ENCODE measurements around the gene RBCK1.
A peak's percentile ranks its signal among the peaks of the same experiment; 100 is the strongest.
"Not testable (repeated sequence)": the region's sequence is repeated elsewhere in the genome, so short reads cannot be mapped to it uniquely, and the experiment has no call there.

Gene RBCK1

DNA sequence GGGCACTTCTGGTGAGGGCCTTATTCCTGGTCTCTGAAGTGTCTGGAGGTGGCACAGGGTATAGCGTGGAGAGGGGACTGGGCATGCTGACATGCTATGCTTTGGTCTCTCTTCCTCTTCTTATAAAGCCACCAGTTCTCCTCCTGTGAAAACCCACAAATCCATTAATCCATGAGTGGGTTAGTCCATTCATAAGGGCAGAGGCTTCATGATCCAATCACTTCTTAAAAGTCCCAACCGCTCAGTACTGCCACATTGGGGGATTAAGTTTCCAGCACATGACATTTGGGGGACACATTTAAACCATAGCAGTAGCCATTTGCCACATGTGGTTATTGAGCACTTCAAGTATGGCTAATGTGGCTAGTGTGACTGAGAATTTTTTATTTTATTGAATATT is 31.3 kb upstream of the RBCK1 start:
- no peak for DNase-seq

DNA sequence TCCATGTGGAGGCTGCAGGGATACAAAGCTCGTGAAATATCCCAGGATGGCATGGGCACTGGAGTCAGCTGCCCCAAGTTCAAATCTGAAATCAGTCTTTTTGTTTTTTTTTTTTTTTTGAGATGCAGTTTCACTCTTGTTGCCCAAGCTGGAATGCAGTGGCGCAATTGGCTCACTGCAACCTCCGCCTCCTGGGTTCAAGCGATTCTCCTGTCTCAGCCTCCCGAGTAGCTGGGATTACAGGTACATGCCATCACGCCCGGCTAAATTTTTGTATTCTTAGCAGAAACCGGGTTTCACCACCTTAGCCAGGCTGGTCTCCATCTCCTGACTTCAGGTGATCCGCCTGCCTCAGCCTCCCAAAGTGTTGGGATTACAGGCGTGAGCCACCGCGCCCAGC is 30.5 kb upstream of the RBCK1 start:
- not testable (repeated sequence) for DNase-seq

DNA sequence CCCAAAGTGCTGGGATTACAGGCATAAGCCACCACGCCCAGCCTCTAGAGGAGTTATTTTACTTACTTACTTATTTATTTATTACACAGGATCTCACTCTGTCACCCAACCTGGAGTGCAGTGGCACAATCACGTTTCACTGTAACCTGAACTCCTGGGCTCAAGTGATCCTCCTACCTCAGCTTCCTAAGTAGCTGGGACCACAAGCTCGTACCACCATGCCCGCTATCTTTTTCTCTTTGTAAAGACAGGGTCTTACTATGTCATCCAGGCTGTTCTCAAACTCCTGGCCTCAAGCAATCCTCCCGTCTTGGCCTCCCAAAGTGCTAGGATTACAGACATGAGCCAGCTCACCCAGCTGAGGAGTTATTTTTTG is 29.1 kb upstream of the RBCK1 start:
- DNase-seq, result no peak

DNA sequence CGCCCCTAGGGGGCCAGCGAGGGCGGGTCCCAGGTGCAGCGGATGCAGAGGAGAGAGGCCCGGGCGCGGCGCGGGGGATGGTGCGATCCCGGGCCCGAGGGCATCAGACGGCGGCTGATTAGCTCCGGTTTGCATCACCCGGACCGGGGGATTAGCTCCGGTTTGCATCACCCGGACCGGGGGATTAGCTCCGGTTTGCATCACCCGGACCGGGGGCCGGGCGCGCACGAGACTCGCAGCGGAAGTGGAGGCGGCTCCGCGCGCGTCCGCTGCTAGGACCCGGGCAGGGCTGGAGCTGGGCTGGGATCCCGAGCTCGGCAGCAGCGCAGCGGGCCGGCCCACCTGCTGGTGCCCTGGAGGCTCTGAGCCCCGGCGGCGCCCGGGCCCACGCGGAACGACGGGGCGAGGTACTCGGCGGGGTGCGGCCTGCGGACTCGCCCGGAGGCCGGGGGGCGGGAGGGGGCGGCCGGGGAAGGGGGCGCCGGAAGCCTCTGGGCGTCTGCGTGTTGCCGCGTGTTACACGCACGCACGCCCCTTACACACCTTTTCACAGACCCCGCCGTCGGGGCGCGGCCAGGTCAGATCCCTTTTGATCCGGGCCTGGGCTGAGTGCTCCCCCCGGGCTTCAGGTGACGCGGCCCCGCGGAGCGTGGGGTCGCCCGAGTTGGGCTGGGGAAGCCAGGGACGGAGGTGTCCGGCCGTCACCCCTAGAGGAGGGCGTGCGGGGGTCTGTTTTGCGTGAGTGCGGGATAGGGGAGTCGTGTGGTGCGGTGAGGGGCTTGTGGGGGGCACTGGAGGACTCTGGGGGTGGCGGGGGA is 27.1 kb upstream of the RBCK1 start:
- DNase-seq, result no peak

DNA sequence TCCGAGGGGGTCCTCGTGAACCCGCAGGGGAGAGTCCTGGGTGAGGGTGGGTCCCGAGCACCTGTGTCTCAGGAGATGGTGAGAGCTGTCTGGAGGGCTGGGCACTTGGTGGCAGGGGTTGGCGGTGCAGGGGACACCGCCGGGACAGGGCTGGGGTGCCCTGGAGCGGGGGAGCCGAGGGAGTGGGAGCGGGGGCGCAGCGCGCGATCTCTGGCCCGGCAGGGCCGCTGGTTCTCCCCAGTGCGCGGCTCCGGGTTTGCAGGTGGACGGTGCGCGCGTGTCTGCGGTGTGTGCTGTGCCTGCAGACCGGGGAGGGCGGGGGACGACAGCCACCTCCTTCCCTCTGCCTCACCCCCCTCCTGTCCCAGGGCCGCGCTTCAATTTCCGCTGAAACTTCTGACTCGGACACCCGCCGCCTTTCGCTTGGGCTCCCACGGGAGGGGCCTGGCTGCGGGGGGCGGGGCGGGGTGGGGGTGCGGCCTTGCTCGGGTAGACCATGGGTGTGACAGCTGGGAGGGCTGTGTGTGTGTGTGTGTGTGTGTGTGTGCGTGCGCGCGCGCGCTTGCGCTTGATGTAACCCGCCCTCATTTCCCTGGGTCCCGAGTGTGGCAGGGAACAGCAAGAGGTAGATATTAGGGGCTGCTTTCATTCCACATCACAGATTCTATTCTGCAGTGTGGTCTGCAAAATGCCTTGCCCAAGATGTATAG is 26.4 kb upstream of the RBCK1 start:
- peak; percentile 27 for DNase-seq

DNA sequence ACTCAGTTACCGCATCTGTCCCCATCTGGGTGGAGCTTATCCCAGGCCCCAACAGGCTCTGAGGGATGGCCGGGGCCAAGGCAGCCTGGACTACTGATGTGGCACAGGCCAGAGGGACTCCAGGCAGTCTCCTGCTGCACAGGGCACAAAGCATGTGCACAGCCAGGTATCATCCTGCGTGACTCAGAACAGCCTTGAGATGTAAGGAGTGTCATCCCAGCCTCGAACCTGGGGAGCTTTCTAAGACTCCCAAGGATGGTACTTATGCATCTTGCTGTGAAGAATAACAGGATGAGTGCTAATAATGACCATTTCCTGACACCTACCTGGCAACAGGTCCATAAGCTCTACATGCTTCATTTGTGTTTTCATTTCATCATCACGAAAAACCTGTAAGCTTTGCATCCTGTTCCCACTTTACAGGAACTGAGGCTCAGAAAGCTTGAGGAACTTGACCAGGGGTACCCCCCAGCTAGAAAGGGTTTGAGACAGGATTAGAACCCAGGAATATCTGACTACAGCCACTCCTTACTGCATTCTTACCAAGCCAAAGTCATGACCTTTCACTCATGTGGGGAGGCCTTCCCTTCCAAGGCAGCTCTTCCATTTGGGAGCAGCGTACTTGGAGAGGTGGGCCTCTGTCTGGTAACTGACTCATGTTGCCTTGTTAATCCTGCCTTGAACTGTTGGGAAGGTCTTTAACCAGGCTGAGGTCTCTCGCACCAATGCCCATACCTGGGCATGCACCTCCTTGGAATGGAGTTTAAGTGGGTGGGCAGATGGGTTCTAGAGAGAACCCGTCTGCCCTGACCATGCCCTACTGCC is 25.6 kb upstream of the RBCK1 start:
- no peak for DNase-seq

DNA sequence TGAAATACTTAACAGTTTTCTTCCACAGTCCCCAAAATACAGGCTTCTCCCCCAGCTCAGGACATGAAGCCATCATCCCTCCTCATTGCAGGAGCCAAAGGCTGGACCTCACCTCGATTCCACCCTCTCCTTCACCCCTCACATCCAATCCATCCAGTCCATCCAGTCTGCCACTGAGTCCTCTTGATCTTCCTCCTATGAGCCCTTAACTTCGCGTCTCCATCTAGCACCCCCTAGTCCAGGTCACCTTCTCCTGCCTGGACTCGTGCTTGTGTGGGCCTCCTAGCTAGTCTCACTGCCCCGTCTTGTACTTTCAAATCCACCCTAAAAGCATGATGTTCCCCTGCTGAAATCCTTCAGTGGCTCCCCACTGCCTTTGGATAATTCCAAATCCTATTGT is 24.2 kb upstream of the RBCK1 start:
- DNase-seq, result no peak

DNA sequence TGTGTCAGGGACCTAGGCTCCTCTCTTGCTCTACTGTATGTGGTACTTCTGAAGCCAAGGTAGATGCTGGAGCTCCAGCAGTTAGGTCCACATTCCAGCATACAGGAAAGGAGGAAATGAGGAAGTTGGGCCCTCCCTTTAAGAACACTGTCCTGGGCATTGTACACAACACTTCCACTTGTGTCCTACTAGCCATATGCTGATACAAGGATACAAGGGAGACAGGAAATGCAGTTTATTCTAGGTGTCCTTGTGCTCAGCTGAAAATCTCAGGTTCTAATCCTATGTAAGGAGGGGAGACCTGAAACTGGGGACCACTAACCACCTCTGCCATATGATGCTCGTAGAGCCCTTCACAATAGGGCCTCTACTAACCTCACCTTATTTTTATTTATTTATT is 23.4 kb upstream of the RBCK1 start:
- DNase-seq, result no peak

DNA sequence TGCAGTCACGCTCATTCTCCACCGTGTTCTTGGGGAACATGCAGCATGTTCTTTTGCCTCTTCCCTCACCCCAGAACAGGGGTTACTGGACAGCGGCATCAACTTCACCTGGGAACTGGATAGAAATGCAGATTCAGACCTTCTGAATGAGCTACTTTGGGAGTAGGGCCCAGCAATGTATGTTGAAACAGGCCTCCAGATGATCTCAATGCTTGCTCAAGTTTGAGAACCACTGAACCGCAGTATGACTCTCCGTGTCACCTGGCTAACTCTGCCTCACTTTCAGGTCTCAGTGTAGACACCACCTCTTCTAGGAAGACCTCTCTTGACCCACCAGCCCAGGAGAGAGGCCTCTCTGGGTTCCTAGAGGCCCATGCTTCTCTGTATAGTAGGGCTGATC is 22.7 kb upstream of the RBCK1 start:
- DNase-seq, result no peak

DNA sequence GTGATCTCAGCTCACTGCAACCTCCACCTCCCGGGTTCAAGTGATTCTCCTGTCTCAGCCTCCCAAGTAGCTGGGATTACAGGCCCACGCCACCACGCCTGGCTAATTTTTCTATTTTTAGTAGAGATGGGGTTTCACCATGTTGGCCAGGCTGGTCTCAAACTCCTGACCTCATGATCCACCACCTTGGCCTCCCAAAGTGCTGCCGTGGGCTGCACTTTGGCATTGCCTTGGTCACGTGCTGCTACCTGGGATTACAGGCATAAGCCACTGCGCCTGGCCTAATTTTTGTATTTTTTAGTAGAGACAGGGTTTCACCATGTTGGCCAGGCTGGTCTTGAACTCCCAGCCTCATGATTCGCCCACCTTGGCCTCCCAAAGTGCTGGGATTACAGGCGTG is 21.5 kb upstream of the RBCK1 start:
- DNase-seq, result not testable (repeated sequence)

DNA sequence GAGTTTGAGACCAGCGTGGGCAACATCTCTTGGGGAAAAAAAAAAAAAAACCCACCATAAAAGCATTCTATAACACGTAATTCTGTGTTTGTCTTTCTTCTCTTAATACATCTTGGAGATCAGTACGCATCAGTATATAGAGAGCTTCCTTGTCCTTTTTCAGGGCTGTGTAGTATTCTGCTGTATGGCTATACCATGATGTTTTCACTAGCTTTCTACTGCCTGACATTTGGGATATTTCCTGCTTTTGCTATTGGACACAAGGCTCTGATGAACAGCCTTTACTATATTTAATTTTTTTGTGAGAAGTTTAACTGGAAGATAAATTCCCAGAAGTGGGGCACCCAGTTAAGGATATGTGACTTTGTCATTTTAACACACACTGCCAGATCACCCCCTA is 20.6 kb upstream of the RBCK1 start:
- DNase-seq, result no peak

DNA sequence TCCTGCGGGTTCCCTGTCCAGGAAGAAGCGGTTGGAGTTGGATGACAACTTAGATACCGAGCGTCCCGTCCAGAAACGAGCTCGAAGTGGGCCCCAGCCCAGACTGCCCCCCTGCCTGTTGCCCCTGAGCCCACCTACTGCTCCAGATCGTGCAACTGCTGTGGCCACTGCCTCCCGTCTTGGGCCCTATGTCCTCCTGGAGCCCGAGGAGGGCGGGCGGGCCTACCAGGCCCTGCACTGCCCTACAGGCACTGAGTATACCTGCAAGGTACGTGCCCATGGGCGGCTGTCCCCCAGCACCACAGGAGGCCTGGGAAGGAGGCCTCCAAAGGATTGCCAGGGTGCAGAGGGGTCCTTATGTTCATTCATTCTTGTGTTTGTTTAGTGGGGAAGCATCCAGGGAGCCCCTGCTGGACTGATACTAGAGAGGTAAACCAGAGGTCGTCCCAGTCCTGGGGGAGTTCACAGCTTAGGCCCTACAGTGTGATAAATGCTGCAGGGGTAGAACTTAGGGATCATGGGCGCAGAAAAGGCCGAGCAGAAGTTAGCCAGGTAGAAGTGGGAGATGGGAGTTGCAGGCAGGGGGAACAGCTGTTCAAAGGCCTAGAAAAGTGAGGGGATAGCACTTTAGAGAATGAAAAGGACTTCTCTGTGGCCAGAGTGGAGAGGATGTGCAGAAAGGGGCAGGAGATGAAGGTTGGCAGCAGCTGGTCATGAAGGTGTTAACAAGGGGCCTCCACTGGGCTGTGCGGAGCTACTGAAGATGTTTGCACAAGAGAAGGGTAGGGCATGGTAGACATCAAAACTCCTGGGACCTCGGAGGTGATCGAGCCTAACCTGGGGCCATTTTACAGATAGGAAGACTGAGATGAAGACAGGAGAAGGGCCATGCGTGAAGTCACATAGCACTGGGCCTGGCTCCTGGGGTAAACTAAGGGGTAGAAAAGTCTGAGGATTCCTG is 19.8 kb upstream of the RBCK1 start:
- no peak for DNase-seq

DNA sequence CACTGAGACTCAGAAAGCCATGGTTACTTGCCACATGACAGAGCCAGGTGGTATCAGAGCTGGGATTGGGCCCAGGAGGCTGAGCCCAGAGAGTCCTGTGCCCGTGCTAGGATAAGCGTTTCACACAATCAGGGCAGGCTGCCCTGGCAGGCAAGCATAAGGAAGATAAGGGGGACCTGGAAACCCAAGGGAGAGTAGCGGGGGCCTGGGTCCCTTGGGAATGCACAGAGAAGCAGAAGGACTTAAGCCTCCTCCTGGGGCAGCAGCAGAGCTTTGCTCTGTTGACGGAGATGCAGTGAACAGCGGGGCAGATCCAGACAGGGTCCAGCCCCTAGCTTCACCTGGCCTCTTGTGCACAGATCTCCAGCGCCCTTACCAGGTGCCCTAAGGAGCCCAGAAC is 18.9 kb upstream of the RBCK1 start:
- no peak for DNase-seq

DNA sequence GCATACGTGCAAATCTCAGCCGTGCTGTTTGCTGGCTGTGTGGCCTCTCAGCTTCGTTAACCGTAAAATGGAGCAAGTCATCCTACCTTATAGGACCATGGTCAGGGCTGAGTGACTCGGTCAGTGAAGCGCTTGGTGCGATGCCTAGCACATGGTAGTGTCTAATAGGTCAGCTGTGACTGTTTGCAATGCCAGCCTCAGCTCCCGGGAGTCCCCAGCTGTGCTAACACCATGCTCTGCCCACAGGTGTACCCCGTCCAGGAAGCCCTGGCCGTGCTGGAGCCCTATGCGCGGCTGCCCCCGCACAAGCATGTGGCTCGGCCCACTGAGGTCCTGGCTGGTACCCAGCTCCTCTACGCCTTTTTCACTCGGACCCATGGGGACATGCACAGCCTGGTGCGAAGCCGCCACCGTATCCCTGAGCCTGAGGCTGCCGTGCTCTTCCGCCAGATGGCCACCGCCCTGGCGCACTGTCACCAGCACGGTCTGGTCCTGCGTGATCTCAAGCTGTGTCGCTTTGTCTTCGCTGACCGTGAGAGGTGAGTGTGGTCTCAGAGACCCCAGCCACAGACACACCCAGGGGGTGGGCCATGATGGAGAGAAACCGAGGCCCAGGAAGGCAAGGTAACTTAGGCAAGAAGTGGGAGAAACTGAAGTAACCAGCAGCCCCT is 16.9 kb upstream of the RBCK1 start:
- DNase-seq, result no peak

DNA sequence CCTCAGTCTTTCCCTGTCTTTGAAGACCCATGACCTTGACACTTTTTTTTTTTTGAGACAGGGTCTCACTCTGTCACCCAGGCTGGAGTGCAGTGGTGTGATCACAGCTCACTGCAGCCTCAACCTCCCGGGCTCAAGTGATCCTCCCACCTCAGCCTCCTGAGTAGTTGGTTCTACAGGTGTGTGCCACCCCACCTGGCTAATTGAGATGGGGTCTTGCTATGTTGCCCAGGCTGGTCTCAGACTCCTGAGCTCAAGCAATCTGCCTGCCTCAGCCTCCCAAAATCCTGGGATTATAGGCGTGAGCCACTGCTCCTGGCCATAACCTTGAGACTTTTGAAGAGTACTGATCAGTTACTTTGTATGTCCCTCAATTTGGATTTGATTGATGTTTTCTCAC is 14.8 kb upstream of the RBCK1 start:
- DNase-seq, result not testable (repeated sequence)

DNA sequence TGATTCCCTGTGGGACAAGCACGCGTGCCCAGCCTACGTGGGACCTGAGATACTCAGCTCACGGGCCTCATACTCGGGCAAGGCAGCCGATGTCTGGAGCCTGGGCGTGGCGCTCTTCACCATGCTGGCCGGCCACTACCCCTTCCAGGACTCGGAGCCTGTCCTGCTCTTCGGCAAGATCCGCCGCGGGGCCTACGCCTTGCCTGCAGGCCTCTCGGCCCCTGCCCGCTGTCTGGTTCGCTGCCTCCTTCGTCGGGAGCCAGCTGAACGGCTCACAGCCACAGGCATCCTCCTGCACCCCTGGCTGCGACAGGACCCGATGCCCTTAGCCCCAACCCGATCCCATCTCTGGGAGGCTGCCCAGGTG is 11.9 kb upstream of the RBCK1 start:
- DNase-seq, result no peak

DNA sequence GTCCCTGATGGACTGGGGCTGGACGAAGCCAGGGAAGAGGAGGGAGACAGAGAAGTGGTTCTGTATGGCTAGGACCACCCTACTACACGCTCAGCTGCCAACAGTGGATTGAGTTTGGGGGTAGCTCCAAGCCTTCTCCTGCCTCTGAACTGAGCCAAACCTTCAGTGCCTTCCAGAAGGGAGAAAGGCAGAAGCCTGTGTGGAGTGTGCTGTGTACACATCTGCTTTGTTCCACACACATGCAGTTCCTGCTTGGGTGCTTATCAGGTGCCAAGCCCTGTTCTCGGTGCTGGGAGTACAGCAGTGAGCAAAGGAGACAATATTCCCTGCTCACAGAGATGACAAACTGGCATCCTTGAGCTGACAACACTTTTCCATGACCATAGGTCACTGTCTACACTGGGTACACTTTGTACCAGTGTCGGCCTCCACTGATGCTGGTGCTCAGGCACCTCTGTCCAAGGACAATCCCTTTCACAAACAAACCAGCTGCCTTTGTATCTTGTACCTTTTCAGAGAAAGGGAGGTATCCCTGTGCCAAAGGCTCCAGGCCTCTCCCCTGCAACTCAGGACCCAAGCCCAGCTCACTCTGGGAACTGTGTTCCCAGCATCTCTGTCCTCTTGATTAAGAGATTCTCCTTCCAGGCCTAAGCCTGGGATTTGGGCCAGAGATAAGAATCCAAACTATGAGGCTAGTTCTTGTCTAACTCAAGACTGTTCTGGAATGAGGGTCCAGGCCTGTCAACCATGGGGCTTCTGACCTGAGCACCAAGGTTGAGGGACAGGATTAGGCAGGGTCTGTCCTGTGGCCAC is 11.3 kb upstream of the RBCK1 start:
- no peak for DNase-seq

DNA sequence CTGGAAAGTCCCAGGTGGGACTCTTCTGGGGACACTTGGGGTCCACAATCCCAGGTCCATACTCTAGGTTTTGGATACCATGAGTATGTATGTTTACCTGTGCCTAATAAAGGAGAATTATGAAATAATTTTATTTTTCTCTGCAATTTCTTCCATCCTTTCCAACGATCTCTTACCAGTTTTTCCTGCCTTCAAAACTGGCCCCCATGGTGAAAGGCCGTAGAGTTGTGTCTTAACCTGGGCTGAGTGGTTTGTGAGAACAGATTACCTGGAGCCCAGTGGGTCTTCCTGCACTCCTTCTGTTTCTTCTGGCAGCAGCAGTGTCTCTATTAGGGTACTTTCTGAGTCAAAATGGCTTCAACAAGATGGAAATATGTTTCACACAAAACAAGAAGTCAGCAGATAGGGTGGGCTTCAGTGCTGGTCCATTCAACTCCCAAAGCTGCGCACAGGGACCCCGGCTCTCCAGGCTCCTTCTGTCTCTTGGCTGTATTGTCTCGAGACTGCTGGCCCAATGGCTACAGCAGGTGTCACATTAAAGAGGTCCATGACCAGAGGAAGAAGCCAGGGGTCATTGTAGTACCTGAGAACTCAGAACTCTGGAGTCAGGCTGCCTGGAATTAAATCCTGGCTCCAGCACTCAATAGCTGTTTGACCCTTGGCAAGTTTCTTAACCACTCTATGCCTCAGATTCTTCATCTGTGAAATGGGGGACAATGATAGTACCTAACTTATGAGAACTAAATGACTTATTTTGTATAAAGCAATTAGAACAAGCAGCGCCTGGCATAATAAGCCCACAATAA is 10.5 kb upstream of the RBCK1 start:
- no peak for DNase-seq

DNA sequence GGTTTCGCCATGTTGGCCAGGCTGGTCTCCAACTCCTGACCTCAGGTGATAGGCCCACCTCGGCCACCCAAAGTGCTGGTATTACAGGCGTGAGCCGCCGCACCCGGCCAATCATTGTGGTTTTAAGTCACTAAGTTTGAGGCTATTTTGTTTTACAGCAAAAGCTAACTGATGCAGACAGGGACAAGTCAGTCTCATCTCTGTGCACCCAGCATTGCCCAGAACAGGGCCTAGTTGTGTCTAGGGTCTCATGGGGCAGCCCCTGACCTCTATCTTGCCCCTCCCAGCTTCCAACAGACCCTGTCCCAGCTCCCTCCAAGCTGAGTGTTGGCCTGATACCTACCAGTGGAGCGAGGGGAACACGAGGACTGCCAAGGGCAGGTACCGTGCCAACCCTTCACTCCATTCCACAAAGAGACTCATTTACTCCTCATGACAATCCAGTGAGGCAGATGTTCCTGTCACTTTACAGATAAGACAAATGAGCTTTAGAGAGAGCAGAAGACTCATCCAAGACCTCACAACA is 8.9 kb upstream of the RBCK1 start:
- no peak for DNase-seq

DNA sequence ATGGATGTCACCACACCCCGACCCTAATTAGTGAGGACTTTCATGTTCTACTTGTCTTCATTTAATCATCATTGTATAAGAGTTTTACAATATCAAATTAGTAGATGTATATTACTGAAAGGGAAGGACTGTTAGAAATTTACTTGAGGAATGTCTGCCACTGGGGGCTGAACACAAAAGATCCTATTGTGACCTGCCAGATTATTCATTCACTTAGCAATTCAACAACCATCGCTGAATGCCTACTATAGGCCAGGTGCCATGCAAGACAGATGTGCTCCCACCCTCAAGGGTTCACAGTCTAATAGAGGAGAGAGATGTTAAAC is 8.0 kb upstream of the RBCK1 start:
- no peak for DNase-seq
